ENCODE data around the gene RNF168.

The RNF168 gene

GRCh38 chr3:196503196-196504076, at the start of gene RNF168 (continued):
- no peak for TF ChIP-seq ZNF23 (tag by site-specific recombination; IDR thresholded peaks at IDR 0.05; ENCODE audit: borderline replicate concordance)
- TF ChIP-seq KLF1 (tag by site-specific recombination; IDR thresholded peaks at IDR 0.05) = peak; percentile 86
- 0 out of 2 replicates have a peak, but pooled peaks have one; percentile 55 for TF ChIP-seq ZBTB7A (tag by site-specific recombination; IDR thresholded peaks at IDR 0.05; ENCODE audit: low read depth)
- no peak for TF ChIP-seq ZNF155 (tag by site-specific recombination; IDR thresholded peaks at IDR 0.05)
- TF ChIP-seq ZBTB8A (tag by site-specific recombination; IDR thresholded peaks at IDR 0.05) = peak; percentile 95
- peak; percentile 69 for TF ChIP-seq ZBTB17 (tag by site-specific recombination; IDR thresholded peaks at IDR 0.05)
- no peak for TF ChIP-seq HOXD13 (CRISPR knock-in tag; IDR thresholded peaks at IDR 0.05; ENCODE audit: borderline replicate concordance)
- TF ChIP-seq ZNF416 (tag by site-specific recombination; IDR thresholded peaks at IDR 0.05) = no peak
- peak; percentile 19; the same call in 1 of the 2 replicates for TF ChIP-seq ZNF394 (tag by site-specific recombination; IDR thresholded peaks at IDR 0.05; ENCODE audit: borderline replicate concordance)
- no peak for TF ChIP-seq ZNF664 (tag by site-specific recombination; IDR thresholded peaks at IDR 0.05)
- peak; percentile 94 for TF ChIP-seq PATZ1 (tag by site-specific recombination; IDR thresholded peaks at IDR 0.05)
- TF ChIP-seq MYNN (tag by site-specific recombination; IDR thresholded peaks at IDR 0.05; ENCODE audit: borderline replicate concordance) = no peak
- no peak for TF ChIP-seq ZNF548 (tag by site-specific recombination; IDR thresholded peaks at IDR 0.05)
- no peak for TF ChIP-seq ZNF121 (tag by site-specific recombination; IDR thresholded peaks at IDR 0.05)
- TF ChIP-seq ZNF701 (tag by site-specific recombination; IDR thresholded peaks at IDR 0.05) = no peak
- no peak for TF ChIP-seq ZNF16 (tag by site-specific recombination; IDR thresholded peaks at IDR 0.05; ENCODE audit: low read depth)
- TF ChIP-seq KLF7 (tag by site-specific recombination; IDR thresholded peaks at IDR 0.05; ENCODE audit: borderline replicate concordance) = peak; percentile 59
- TF ChIP-seq CTCF (tag by site-specific recombination; IDR thresholded peaks at IDR 0.05) = no peak
- no peak for TF ChIP-seq ZNF114 (tag by site-specific recombination; IDR thresholded peaks at IDR 0.05)
- TF ChIP-seq OVOL3 (tag by site-specific recombination; IDR thresholded peaks at IDR 0.05) = no peak
- TF ChIP-seq ZNF239 (tag by site-specific recombination; IDR thresholded peaks at IDR 0.05) = no peak
- TF ChIP-seq KLF8 (tag by site-specific recombination; IDR thresholded peaks at IDR 0.05) = peak; percentile 93
- TF ChIP-seq ZFHX2 (tag by site-specific recombination; conservative IDR thresholded peaks at IDR 0.05) = peak; percentile 95
- no peak for TF ChIP-seq ZNF292 (tag by site-specific recombination; IDR thresholded peaks at IDR 0.05; ENCODE audit: borderline replicate concordance, low read depth)
- TF ChIP-seq ZNF37A (tag by site-specific recombination; IDR thresholded peaks at IDR 0.05) = no peak
- no peak for TF ChIP-seq ZNF280C (tag by site-specific recombination; IDR thresholded peaks at IDR 0.05)
- no peak; the same call in 1 of the 2 replicates for TF ChIP-seq ZNF660 (tag by site-specific recombination; IDR thresholded peaks at IDR 0.05)
- TF ChIP-seq ZNF175 (tag by site-specific recombination; IDR thresholded peaks at IDR 0.05) = no peak
- no peak for TF ChIP-seq ZNF112 (tag by site-specific recombination; IDR thresholded peaks at IDR 0.05)
- TF ChIP-seq ZNF501 (tag by site-specific recombination; IDR thresholded peaks at IDR 0.05) = no peak; the same call in 1 of the 2 replicates
- no peak for TF ChIP-seq ZNF747 (tag by site-specific recombination; IDR thresholded peaks at IDR 0.05)
- TF ChIP-seq ZFP41 (tag by site-specific recombination; IDR thresholded peaks at IDR 0.05; ENCODE audit: borderline replicate concordance) = no peak
- TF ChIP-seq MEIS1 (CRISPR knock-in tag; IDR thresholded peaks at IDR 0.05; ENCODE audit: borderline replicate concordance) = no peak
- TF ChIP-seq ZNF341 (tag by site-specific recombination; IDR thresholded peaks at IDR 0.05; ENCODE audit: low read depth) = peak; percentile 96
- TF ChIP-seq ZNF76 (tag by site-specific recombination; IDR thresholded peaks at IDR 0.05; ENCODE audit: borderline replicate concordance, low read depth) = peak; percentile 85; the same call in 1 of the 2 replicates
- TF ChIP-seq ZNF558 (tag by site-specific recombination; IDR thresholded peaks at IDR 0.05) = no peak
- no peak for TF ChIP-seq ZNF670 (tag by site-specific recombination; IDR thresholded peaks at IDR 0.05; ENCODE audit: low read depth)

Measured in HEK293 (cell line).